Upper lobe of left lung (tissue), 6 donors: ENCODE results near the gene MCUB. TPM values are rescaled to one million over a fixed set of nuclear protein-coding genes. Genes with fewer than 3 reads are reported as not detected.

Experiments used
- ATAC-seq, 2 donors: fragments of 200-7000 bp; cut with Tn5 transposase; one replicate each; pipeline ENCODE4 v1.9.1; 2022; ENCODE audit warnings: mild to moderate bottlenecking in 2 of 2, moderate library complexity in 2 of 2; ENCODE audit not compliant: low FRiP score in 2 of 2
- DNase-seq, 2 donors: peaks; one replicate each; pipeline ENCODE4 v3.0.0-alpha.2; 2019 to 2020
- H3K27ac ChIP-seq, 4 donors: fragments of 200-600 bp; sonication (generic); one replicate each; pipeline ENCODE4 v1.5.1; 2016 to 2019
- H3K27me3 ChIP-seq, 4 donors: fragments of 200-600 bp; sonication (generic); one replicate each; pipeline ENCODE4 v1.5.1; 2017 to 2019
- H3K36me3 ChIP-seq, 4 donors: fragments of 200-600 bp; sonication (generic); one replicate each; pipeline ENCODE4 v1.5.1; 2016 to 2019
- H3K4me1 ChIP-seq, 4 donors: fragments of 200-600 bp; sonication (generic); one replicate each; pipeline ENCODE4 v1.5.1; 2018 to 2019
- H3K4me3 ChIP-seq, 4 donors: fragments of 200-600 bp; sonication (generic); one replicate each; pipeline ENCODE4 v1.5.1; 2017 to 2019; ENCODE audit warnings: mild to moderate bottlenecking in 2 of 4, moderate library complexity in 1 of 4
- H3K9me3 ChIP-seq, 4 donors: fragments of 200-600 bp; sonication (generic); one replicate each; pipeline ENCODE4 v1.5.1; 2018 to 2019
- EP300 ChIP-seq, 4 donors: sonication (generic); formaldehyde crosslinking; IDR thresholded peaks; one replicate each; pipeline ENCODE4 v1.5.1; 2017; ENCODE audit warnings: antibody characterized with exemption in 4 of 4, control low read depth in 2 of 4
- POLR2A ChIP-seq, 4 donors: fragments of 450-650 bp; IDR thresholded peaks; one replicate each; pipeline ENCODE4 v1.5.1; 2016 to 2017; ENCODE audit warnings: antibody characterized with exemption in 4 of 4, mild to moderate bottlenecking in 2 of 4
- POLR2AphosphoS5 ChIP-seq, 2 donors: sonication (generic); formaldehyde crosslinking; IDR thresholded peaks; one replicate each; pipeline ENCODE4 v1.5.1; 2017; ENCODE audit warnings: antibody characterized with exemption in 2 of 2
- WGBS, 2 donors: methylation state at CpG; one replicate each; pipeline ENCODE4 v1.1.5; 2017 to 2018; 5-methylcytosine and 5-hydroxymethylcytosine counted together
- total RNA-seq, 6 donors: library from RNA; depleted of rRNA in 4 of 6; stranded (reverse); fragments of >200 nt in 4 of 6; gene quantifications; one replicate each; pipeline versions ENCODE4 v1.1.0 to v1.2.1, GENCODE V29; 2016 to 2021
- TF ChIP-seq, protein P1 (sequence below), 6 experiments: fragments of 450-650 bp in 4 of 6; fragments of 200-600 bp in 2 of 6; sonication (generic) in 2 of 6; IDR thresholded peaks; one replicate each; pipeline ENCODE4 v1.5.1; 2016 to 2019; ENCODE audit warnings: antibody characterized with exemption in 6 of 6
- donor health status: DM: no; HTN: no; CAD: no; lungs with moderate emphysema.
- donor health status: DM: no; HTN: yes; CAD: no; lungs with severe emphysema.

Gene MCUB
- total RNA-seq, 6 donors from 2014 or later = 8.8 to 37.9 (median 19.4) TPM

DNA sequence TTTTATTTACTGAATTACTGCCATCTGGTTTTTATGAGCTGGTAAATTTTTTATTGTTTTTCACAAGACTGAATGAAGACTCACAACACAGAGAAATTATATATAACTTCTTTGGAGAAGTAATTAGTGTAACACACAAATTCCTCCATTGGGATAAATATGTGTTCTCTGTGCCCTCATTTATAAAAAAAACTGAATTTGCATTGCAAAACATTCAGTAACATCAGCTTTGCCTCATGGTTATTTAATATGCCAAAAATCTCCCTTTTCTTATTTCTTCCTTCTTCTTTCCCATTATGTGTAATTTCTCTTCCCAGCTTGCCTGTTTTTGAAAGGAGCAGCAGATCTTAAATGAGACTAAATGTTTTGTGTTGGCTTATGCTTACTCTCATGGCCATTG lies 124.7 kb downstream of the MCUB start:
- Histone ChIP-seq H3K36me3 (peaks cover 0 to 21% (median 0%) of the 10 kb centered on the region in 4 donors), H3K4me1 (no peaks in the 10 kb centered on the region), H3K27ac (no peak overlapping the region), H3K27me3 (no peaks in the 10 kb centered on the region), H3K4me3 (no peak overlapping the region), H3K9me3 (no peaks in the 10 kb centered on the region)
- TF ChIP-seq POLR2A (IDR thresholded peaks at IDR 0.05) (no peak), EP300 (IDR thresholded peaks at IDR 0.05) (no peak), POLR2AphosphoS5 (IDR thresholded peaks at IDR 0.05) (no peak)
- TF ChIP-seq, protein P1, sequence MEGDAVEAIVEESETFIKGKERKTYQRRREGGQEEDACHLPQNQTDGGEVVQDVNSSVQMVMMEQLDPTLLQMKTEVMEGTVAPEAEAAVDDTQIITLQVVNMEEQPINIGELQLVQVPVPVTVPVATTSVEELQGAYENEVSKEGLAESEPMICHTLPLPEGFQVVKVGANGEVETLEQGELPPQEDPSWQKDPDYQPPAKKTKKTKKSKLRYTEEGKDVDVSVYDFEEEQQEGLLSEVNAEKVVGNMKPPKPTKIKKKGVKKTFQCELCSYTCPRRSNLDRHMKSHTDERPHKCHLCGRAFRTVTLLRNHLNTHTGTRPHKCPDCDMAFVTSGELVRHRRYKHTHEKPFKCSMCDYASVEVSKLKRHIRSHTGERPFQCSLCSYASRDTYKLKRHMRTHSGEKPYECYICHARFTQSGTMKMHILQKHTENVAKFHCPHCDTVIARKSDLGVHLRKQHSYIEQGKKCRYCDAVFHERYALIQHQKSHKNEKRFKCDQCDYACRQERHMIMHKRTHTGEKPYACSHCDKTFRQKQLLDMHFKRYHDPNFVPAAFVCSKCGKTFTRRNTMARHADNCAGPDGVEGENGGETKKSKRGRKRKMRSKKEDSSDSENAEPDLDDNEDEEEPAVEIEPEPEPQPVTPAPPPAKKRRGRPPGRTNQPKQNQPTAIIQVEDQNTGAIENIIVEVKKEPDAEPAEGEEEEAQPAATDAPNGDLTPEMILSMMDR (IDR thresholded peaks at IDR 0.05) = no peak
- ATAC-seq (no peak), DNase-seq (no peak)

GRCh38 chr4:109690690-109691410 lies 130.8 kb downstream of the MCUB start:
- DNase-seq (no peak), ATAC-seq (no peak)
- Histone ChIP-seq H3K4me1 (no peaks in the 10 kb centered on the region), H3K27ac (no peak overlapping the region), H3K27me3 (no peaks in the 10 kb centered on the region), H3K9me3 (no peaks in the 10 kb centered on the region), H3K36me3 (peaks cover 0 to 58% (median 31%) of the 10 kb centered on the region in 4 donors), H3K4me3 (no peak overlapping the region)
- 83 to 87% methylated on average over 6 of the region's 6 CpGs for WGBS, 2 donors
- no peak for TF ChIP-seq EP300 (IDR thresholded peaks at IDR 0.05)
- no peak for TF ChIP-seq POLR2A (IDR thresholded peaks at IDR 0.05)
- TF ChIP-seq POLR2AphosphoS5 (IDR thresholded peaks at IDR 0.05) = no peak
- TF ChIP-seq, protein P1 (IDR thresholded peaks at IDR 0.05) = no peak

- H3K27ac ChIP-seq = no peak overlapping the region
- no peaks in the 10 kb centered on the region for H3K9me3 ChIP-seq
- DNase-seq (no peak), ATAC-seq (no peak)
- H3K36me3 ChIP-seq = peaks cover 0 to 59% (median 32%) of the 10 kb centered on the region in 4 donors
- no peak overlapping the region for H3K4me3 ChIP-seq
- no peaks in the 10 kb centered on the region for H3K27me3 ChIP-seq
- H3K4me1 ChIP-seq = no peaks in the 10 kb centered on the region
- no peak for TF ChIP-seq EP300 (IDR thresholded peaks at IDR 0.05)
- no peak for TF ChIP-seq POLR2A (IDR thresholded peaks at IDR 0.05)
- TF ChIP-seq, protein P1 (IDR thresholded peaks at IDR 0.05) = no peak
- no peak for TF ChIP-seq POLR2AphosphoS5 (IDR thresholded peaks at IDR 0.05)
- 94 to 95% methylated on average over 1 of the region's 1 CpG for WGBS, 2 donors
Measured at GRCh38 chr4:109691411-109691920, 131.4 kb downstream of the MCUB start.

DNA sequence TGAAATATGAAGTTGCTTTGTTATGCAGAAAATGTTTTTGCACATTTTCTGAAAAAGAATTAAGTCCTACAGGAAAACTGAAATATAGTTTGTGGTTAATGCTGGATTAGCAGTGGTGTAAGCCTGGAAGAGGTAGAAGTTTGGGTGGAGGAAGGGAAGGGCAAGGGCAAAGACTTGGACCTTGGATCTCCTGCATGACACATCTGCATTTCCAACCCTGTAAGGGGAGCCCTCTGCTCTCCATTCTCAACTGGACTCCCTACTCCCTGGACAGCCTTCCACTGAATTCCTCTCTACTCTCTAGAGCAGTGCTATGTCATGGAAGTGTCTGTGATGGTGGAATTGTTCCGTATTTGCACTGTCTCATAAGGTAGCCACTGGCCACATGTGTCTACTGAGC lies 138.6 kb downstream of the MCUB start:
- no peak for ATAC-seq
- H3K27me3 ChIP-seq = no peaks in the 10 kb centered on the region
- WGBS, 2 donors = 86 to 90% methylated on average over 1 of the region's 1 CpG

More for the DNA sequence above, 138.6 kb downstream of the MCUB start:
- Histone ChIP-seq H3K4me1 (peaks cover 9 to 16% (median 13%) of the 10 kb centered on the region in 4 donors), H3K9me3 (no peaks in the 10 kb centered on the region), H3K36me3 (peaks cover 0 to 25% (median 13%) of the 10 kb centered on the region in 4 donors), H3K27ac (no peak overlapping the region), H3K4me3 (no peak overlapping the region)
- DNase-seq = no peak
- TF ChIP-seq, protein P1 (IDR thresholded peaks at IDR 0.05) = no peak
- TF ChIP-seq POLR2AphosphoS5 (IDR thresholded peaks at IDR 0.05) (no peak), POLR2A (IDR thresholded peaks at IDR 0.05) (no peak), EP300 (IDR thresholded peaks at IDR 0.05) (no peak)
